Tibial artery (tissue), 4 donors: ENCODE measurements around the gene BTBD18.
A peak's percentile ranks its signal among the peaks of the same experiment; 100 is the strongest.

Experiments
- DNase-seq, 2 donors: peaks; one replicate each; pipeline ENCODE4 v3.0.0-alpha.2; 2019
- H3K27ac ChIP-seq, 2 donors: fragments of 200-600 bp; sonication (generic) in 1 of 2; 1 replicate in 1 of 2; 2 replicates in 1 of 2; pipeline ENCODE4 v1.5.1; 2018 to 2019; ENCODE audit warnings: mild to moderate bottlenecking in 1 of 2
- H3K27me3 ChIP-seq, 2 donors: fragments of 200-600 bp; sonication (generic) in 1 of 2; one replicate each; pipeline versions ENCODE4 v1.5.1 to v1.6.0; 2016 to 2019
- H3K36me3 ChIP-seq, 3 donors: fragments of 200-600 bp; sonication (generic) in 2 of 3; one replicate each; pipeline ENCODE4 v1.5.1; 2016 to 2019; ENCODE audit warnings: mild to moderate bottlenecking in 2 of 3
- H3K4me1 ChIP-seq, 4 donors: fragments of 200-600 bp; sonication (generic) in 2 of 4; 1 replicate in 3 of 4; 2 replicates in 1 of 4; pipeline ENCODE4 v1.5.1; 2016 to 2019
- H3K4me3 ChIP-seq, 2 donors: fragments of 200-600 bp; sonication (generic) in 1 of 2; 1 replicate in 1 of 2; 2 replicates in 1 of 2; pipeline ENCODE4 v1.5.1; 2018 to 2019; ENCODE audit warnings: mild to moderate bottlenecking in 2 of 2
- H3K9me3 ChIP-seq, 3 donors: fragments of 200-600 bp; sonication (generic) in 1 of 3; one replicate each; pipeline ENCODE4 v1.5.1; 2016 to 2019
- intact Hi-C: fragments of 100-400 bp; cut with DNase I; formaldehyde crosslinking; loops from one replicate; pipeline ENCODE4 v1.15.0; 2023; ENCODE audit warnings: low total_unique reads
- TF ChIP-seq, protein P1 (sequence below), 2 experiments: fragments of 200-600 bp in 1 of 2; fragments of 450-650 bp in 1 of 2; IDR thresholded peaks; one replicate each; pipeline ENCODE4 v1.5.1; 2017 to 2019; ENCODE audit warnings: antibody characterized with exemption in 2 of 2, mild to moderate bottlenecking in 1 of 2, moderate library complexity in 1 of 2

Gene BTBD18, protein sequence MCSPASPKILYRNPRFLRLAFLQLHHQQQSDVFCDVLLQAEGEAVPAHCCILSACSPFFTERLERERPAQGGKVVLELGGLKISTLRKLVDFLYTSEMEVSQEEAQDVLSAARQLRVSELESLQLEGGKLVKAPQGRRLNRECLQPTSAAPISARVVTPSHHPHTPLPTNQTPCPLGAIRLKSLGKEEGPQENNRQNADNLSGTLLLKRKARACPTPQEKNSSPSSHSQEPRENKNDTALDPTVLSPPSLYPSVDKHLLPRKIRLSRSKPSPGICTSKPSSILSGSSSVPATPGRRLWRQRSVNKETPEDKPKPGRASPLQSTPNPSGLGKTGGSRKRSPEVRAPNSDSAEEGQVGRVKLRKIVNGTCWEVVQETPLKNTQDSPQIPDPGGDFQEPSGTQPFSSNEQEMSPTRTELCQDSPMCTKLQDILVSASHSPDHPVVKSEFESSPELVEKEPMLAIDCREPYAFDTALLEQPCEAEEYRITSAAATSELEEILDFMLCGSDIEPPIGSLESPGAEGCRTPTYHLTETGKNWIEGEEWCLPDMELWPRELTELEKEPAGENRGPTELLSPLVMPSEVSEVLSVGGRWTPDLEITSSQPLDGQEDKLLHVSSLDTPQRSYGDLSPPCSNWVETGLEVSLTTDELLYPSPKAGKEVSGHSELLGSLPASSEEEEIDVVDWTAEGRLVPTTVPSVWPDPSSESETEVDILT

DNA sequence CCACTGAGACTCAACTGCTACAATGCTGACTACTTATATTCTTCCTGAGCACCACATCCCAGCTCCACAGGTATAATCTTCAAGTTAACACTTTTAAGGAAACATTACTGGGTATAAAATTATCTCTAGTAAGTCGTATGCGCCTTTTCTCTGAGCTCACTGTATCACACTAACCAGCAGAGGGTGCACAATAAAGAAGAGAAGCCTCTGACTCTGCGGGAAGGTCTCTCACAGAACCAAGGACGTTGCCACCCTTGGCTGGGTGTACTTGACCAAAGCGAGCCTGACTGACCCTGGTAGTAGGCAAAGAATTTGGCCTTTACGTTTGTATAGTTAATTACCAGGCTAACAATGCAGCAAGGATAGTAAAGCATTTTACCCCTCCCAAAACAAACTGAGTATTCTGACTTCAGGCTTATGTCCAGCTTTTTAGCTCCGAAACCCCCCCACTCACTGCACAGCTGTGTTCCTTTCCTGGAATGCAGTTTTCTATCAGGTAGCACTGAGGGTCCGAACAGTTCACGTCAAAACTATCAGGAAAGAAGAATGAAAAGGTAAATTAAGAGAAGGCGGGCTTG lies at the start of gene BTBD18:
Gene BTBD18 (minus strand): TSS at position 144 of the 578 bp plus-strand sequence. CDS start 631 bp downstream, outside the sequence.
- intact Hi-C loops = no loop called here
- TF ChIP-seq, protein P1, sequence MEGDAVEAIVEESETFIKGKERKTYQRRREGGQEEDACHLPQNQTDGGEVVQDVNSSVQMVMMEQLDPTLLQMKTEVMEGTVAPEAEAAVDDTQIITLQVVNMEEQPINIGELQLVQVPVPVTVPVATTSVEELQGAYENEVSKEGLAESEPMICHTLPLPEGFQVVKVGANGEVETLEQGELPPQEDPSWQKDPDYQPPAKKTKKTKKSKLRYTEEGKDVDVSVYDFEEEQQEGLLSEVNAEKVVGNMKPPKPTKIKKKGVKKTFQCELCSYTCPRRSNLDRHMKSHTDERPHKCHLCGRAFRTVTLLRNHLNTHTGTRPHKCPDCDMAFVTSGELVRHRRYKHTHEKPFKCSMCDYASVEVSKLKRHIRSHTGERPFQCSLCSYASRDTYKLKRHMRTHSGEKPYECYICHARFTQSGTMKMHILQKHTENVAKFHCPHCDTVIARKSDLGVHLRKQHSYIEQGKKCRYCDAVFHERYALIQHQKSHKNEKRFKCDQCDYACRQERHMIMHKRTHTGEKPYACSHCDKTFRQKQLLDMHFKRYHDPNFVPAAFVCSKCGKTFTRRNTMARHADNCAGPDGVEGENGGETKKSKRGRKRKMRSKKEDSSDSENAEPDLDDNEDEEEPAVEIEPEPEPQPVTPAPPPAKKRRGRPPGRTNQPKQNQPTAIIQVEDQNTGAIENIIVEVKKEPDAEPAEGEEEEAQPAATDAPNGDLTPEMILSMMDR (IDR thresholded peaks at IDR 0.05) = peak in 1 of 2 experiments; percentile 20
- no peak for DNase-seq
- no peaks in the 10 kb centered on the region for H3K27me3 ChIP-seq
- no peaks in the 10 kb centered on the region for H3K9me3 ChIP-seq
- H3K4me1 ChIP-seq = no peaks in the 10 kb centered on the region
- no peak within 1 kb of the TSS for H3K4me3 ChIP-seq
- no peak within 1 kb of the TSS for H3K27ac ChIP-seq
- H3K36me3 ChIP-seq = peaks cover 0 to 6% (median 4%) of the 10 kb centered on the region in 3 donors

DNA sequence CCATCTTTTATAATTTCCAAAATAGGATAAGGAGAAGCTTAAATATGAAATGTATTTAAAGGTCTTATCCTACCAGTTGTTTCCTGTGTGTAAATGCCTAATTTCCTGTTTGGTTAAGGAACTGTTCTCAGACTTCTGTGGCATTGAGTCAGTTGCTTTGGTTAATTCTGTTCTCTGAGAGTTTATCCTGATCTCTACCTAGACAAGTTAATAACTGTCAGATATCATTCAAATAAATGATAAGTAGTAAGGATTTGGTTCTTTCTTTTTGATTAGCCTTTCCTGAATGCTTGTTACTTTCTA lies 49.5 kb upstream of the BTBD18 start:
- peaks cover 54 to 76% (median 55%) of the 10 kb centered on the region in 3 donors for H3K36me3 ChIP-seq
- no peak overlapping the region for H3K27ac ChIP-seq
- H3K9me3 ChIP-seq = no peaks in the 10 kb centered on the region
- no peak for DNase-seq
- intact Hi-C loops = loop anchor here (10.0 kb wide), 3 partner anchors 56 to 136 kb away; partner anchors contain the start of genes SELENOH and ZDHHC5
- H3K4me1 ChIP-seq = peaks cover 0 to 32% (median 18%) of the 10 kb centered on the region in 4 donors
- TF ChIP-seq, protein P1 (IDR thresholded peaks at IDR 0.05) = no peak
- H3K4me3 ChIP-seq = no peak overlapping the region
- no peaks in the 10 kb centered on the region for H3K27me3 ChIP-seq

DNA sequence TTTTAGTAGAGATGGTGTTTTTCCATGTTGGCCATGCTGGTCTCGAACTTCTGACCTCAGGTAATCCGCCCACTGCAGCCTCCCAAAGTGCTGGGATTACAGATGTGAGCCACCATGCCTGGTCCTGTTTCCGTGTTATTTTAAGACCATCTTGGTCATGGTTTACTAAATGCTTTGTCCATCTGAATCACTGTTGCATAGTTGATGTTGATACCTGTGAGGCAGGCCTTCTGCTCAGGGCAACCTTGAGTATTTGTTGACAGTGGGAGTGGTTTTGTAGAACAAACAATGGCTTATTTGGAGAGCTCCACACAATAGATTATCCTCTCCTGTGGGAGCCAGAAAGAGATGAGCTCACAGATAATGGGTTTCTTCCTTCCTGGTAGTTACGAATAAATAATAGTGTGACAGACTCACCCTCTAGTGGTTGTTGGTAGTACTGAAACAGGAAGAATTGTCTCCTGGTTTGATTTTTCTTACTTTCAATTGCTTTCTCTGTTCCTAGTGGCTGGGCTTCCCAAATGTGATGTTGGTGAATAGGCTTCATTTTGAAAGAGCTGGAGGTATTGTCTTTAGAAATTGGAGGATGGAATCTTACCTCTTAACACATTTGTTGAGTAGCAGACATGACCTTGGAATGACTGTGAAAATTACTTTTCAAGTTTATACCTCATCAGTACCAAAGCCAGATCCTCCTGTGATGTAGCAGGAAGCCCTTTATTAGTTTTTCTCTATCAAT lies 49.0 kb upstream of the BTBD18 start:
- intact Hi-C loops = loop anchor here (10.0 kb wide), 3 partner anchors 56 to 136 kb away; partner anchors contain the start of genes SELENOH and ZDHHC5
- H3K4me3 ChIP-seq = no peak overlapping the region
- peak overlapping the region in 1 of 2 donors; percentile 26 for H3K27ac ChIP-seq
- DNase-seq = no peak
- H3K36me3 ChIP-seq = peaks cover 54 to 76% (median 57%) of the 10 kb centered on the region in 3 donors
- peaks cover 0 to 32% (median 18%) of the 10 kb centered on the region in 4 donors for H3K4me1 ChIP-seq
- no peaks in the 10 kb centered on the region for H3K9me3 ChIP-seq
- TF ChIP-seq, protein P1 (IDR thresholded peaks at IDR 0.05) = peak; percentile 83 to 89
- H3K27me3 ChIP-seq = no peaks in the 10 kb centered on the region

DNA sequence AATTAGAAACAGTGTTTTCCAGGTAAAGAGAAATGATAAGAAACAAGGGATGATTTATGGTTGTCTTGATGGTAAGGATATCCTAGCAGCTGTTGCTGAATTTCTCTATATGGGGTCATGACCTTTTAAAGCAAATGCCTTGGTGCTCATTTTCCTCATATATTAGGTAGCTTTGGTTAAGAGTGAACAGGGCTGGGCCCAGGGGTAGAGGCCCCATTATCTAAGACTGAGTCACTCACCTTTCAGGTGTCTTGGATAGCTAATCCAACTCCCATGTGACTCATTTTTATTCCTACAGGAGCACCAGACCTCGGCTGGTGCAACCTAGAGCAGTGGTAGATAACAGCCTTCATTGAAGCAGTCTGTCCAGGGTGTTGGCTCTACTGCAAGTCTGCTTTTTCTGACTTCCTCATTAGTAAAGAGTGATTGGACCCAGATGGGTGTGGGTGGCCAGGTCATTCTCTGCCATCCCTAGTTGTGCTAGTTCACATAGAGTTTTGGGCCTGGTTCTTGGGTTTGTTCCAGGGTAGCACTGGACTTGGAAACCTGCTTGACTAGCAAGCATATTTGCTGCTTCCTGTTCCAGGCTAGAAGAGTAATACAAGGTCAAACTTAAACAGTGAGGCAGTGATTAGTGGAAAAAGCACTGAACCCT lies 47.4 kb upstream of the BTBD18 start:
- no peak overlapping the region for H3K4me3 ChIP-seq
- TF ChIP-seq, protein P1 (IDR thresholded peaks at IDR 0.05) = no peak
- H3K27ac ChIP-seq = peak overlapping the region; percentile 35 to 53
- intact Hi-C loops = loop anchor here (5.0 kb wide), 1 partner anchor 37 kb away; the partner anchor contains the start of gene CTNND1
- H3K4me1 ChIP-seq = peaks cover 0 to 42% (median 21%) of the 10 kb centered on the region in 4 donors
- peaks cover 44 to 73% (median 51%) of the 10 kb centered on the region in 3 donors for H3K36me3 ChIP-seq
- no peaks in the 10 kb centered on the region for H3K27me3 ChIP-seq
- DNase-seq = peak in 1 of 2 donors; percentile 49
- no peaks in the 10 kb centered on the region for H3K9me3 ChIP-seq
